T-cell (primary cell): ENCODE measurements around the gene ACTN1. TPM values are rescaled to one million over a fixed set of nuclear protein-coding genes. Genes with fewer than 3 reads are reported as not detected.

Experiments used
- ATAC-seq, 4 experiments: fragments of 200-7000 bp in 3 of 4; fragments of 150-1000 bp in 1 of 4; cut with Tn5 transposase; replicated peaks in 1 of 4; 1 replicate in 3 of 4; 2 replicates in 1 of 4; pipeline ENCODE4 v1.10.0; 2021; ENCODE audit warnings: moderate library complexity in 3 of 4, mild to moderate bottlenecking in 2 of 4, moderate number of reproducible peaks in 1 of 4
- CTCF ChIA-PET, 2 donors: fragments of 300-600 bp; sonication (Branson Sonifier 250); formaldehyde crosslinking; loops; one replicate each; lab custom pipeline; 2022; ENCODE audit warnings: antibody characterized with exemption in 2 of 2; lab: Charles Lee
- POLR2A ChIA-PET, 2 donors: fragments of 300-600 bp; sonication (Branson Sonifier 250); formaldehyde crosslinking; loops; one replicate each; lab custom pipeline; 2022; ENCODE audit warnings: antibody characterized with exemption in 2 of 2; lab: Charles Lee
- DNase-seq, 35 experiments: peaks; one replicate each; pipeline versions ENCODE4 v3.0.0 to v3.0.0-alpha.2; 2013 to 2023
- H3K27ac ChIP-seq: one replicate; pipeline ENCODE4 v1.5.1; 2013; ENCODE audit warnings: low read length
- H3K27me3 ChIP-seq, 2 experiments: replicated peaks in 1 of 2; 1 replicate in 1 of 2; 2 replicates in 1 of 2; pipeline versions ENCODE4 v1.6.1 to v1.7.0; 2013; ENCODE audit warnings: low read length in 1 of 2, mixed read lengths in 1 of 2; ENCODE audit not compliant: control insufficient read depth in 2 of 2, insufficient read depth in 2 of 2; ENCODE audit errors: extremely low read depth in 1 of 2
- H3K36me3 ChIP-seq, 2 donors: 1 replicate in 1 of 2; 2 replicates in 1 of 2; pipeline versions ENCODE4 v1.6.1 to v1.7.0; 2013; ENCODE audit warnings: low read length in 1 of 2; ENCODE audit not compliant: control insufficient read depth in 2 of 2, insufficient read depth in 1 of 2; ENCODE audit errors: extremely low read depth in 1 of 2
- H3K4me1 ChIP-seq, 2 experiments: 1 replicate in 1 of 2; 2 replicates in 1 of 2; pipeline versions ENCODE4 v1.6.1 to v1.7.0; 2013; ENCODE audit warnings: low read length in 2 of 2, mixed read lengths in 1 of 2; ENCODE audit not compliant: insufficient read depth in 2 of 2, control insufficient read depth in 1 of 2; ENCODE audit errors: extremely low read depth in 1 of 2
- H3K4me3 ChIP-seq, 2 donors: 1 replicate in 1 of 2; 2 replicates in 1 of 2; pipeline versions ENCODE4 v1.5.1 to v1.7.0; 2013; ENCODE audit warnings: mild to moderate bottlenecking in 2 of 2, low read length in 1 of 2, moderate library complexity in 1 of 2; ENCODE audit not compliant: control insufficient read depth in 1 of 2; ENCODE audit errors: extremely low read depth in 1 of 2
- H3K9me3 ChIP-seq: 2 replicates; pipeline ENCODE4 v1.7.0; 2013
- H3K27ac Mint-ChIP-seq, 2 donors: one replicate each; pipeline ENCODE4 v1.8.0; 2020 to 2021; ENCODE audit warnings: mild to moderate bottlenecking in 2 of 2, mixed read lengths in 2 of 2
- H3K27me3 Mint-ChIP-seq, 2 donors: one replicate each; pipeline ENCODE4 v1.8.0; 2021 to 2022; ENCODE audit warnings: mixed read lengths in 2 of 2
- H3K36me3 Mint-ChIP-seq: one replicate; pipeline ENCODE4 v1.8.0; 2021; ENCODE audit warnings: mixed read lengths
- H3K4me1 Mint-ChIP-seq, 3 donors: one replicate each; pipeline ENCODE4 v1.8.0; 2020 to 2022; ENCODE audit warnings: mixed read lengths in 3 of 3, mild to moderate bottlenecking in 1 of 3
- H3K4me3 Mint-ChIP-seq, 3 donors: one replicate each; pipeline ENCODE4 v1.8.0; 2020 to 2022; ENCODE audit warnings: mild to moderate bottlenecking in 3 of 3, mixed read lengths in 3 of 3, moderate library complexity in 3 of 3
- H3K9me3 Mint-ChIP-seq, 3 donors: one replicate each; pipeline ENCODE4 v1.8.0; 2020 to 2022; ENCODE audit warnings: mixed read lengths in 3 of 3
- WGBS: methylation state at CpG from one replicate; pipeline ENCODE4 v1.1.5; 2013; ENCODE audit warnings: missing lambda C conversion rate; ENCODE audit not compliant: insufficient coverage; 5-methylcytosine and 5-hydroxymethylcytosine counted together
- total RNA-seq, 35 experiments: library from RNA in 6 of 35; stranded (reverse) in 6 of 35; fragments of 120-200 nt in 1 of 35; gene quantifications; one replicate each; pipeline versions ENCODE4 v1.2.1 to v1.2.4 and lab custom pipeline; 2013 to 2026

Gene ACTN1
- total RNA-seq, 5 donors from 2014 or later (not counting 1 experiment from before 2014, with no cell fraction given): 84.8 to 219 (median 122) TPM

DNA sequence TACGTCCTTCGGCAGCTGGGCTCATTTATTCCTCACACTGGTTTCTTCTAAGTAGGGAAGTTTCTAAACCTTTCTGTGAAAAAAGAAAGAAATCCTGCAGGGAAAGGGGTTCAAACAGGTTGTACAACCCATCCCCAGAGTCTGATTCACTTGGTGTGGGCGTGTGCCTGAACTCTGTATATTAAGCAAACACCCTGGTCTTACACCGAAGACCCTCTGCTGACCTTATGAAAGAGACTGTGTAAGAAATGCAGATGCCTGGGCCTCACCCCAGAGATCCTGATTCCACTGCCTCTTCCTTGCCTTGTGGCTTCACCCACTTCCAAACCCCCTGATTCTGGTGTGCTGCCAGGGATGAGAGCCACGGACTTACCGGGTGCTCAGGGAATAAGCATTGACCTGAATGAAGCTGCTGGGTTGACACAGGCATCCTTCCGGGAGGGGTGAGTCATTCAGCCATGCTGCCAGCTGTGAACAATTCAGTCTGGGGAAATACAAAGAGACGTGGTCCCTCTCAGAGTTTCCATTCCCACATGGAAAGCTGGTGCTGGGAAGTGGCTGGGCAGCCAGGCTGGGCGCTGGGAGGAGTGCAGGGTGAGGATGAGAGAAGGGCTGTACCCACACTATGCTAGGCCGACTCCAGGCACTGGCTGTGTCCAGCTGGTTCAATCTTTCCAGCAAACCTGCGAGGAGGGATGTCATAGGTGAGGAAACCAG, 26.5 kb upstream of the ACTN1 start:
- Mint-ChIP-seq H3K4me3 (no peak overlapping the region), H3K36me3 (no peaks in the 10 kb centered on the region), H3K4me1 (peaks cover 0 to 4% (median 3%) of the 10 kb centered on the region in 3 donors), H3K27ac (no peak overlapping the region), H3K9me3 (no peaks in the 10 kb centered on the region), H3K27me3 (peaks cover 0 to 3% of the 10 kb centered on the region in 2 donors)
- peaks cover 0 to 15% of the 10 kb centered on the region in 2 experiments for H3K27me3 ChIP-seq
- CTCF ChIA-PET: interaction anchor here in 1 of 2 donors (0.7 kb wide), 1 partner anchor 95 kb away, joined by 4 read pairs; no protein-coding TSS in a partner anchor
- ATAC-seq (no peak), DNase-seq (no peak)
- no peak overlapping the region for H3K27ac ChIP-seq
- POLR2A ChIA-PET: no interaction called here
- WGBS: 71% methylated on average over 6 of the region's 11 CpGs
- H3K4me3 ChIP-seq: no peak overlapping the region
- H3K36me3 ChIP-seq: no peaks in the 10 kb centered on the region
- no peaks in the 10 kb centered on the region for H3K9me3 ChIP-seq
- no peaks in the 10 kb centered on the region for H3K4me1 ChIP-seq

DNA sequence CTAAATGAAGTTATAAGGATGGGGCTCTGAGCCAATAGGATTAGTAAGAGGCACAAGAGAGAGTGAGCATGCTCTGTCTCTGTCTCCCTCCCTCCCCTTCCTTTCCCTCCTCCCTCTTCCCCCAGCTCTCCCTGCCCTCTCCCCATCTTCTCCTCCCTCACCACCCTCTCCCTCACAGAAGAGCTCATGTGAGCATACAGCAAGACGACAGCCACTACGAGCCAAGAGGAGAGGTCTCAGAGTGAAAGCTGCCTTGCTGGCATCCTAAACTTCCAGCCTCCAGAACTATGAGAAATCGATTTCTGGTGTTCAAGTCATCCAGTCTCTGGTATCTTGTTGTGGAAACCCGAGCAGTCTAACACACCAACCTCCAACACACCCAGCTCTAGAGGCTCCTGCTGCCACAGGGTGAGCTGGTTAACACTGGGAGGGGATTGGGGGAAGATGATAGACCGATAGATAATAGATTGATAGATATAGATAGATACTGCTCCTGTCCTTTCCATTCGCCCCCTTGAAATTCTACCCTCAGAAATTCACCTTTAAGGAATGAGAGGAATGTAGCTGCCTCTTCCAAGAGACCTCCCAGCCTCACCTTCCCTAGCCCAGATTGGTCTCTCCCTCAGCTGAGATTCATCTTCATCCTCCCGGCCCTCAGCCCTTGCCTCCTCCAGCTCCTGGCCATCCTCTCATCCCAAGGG, 25.8 kb upstream of the ACTN1 start:
- DNase-seq (no peak), ATAC-seq (no peak)
- peaks cover 0 to under 1% (median 0%) of the 10 kb centered on the region in 3 donors for H3K4me1 Mint-ChIP-seq
- H3K27ac ChIP-seq: no peak overlapping the region
- no peaks in the 10 kb centered on the region for H3K36me3 ChIP-seq
- H3K36me3 Mint-ChIP-seq: no peaks in the 10 kb centered on the region
- no peak overlapping the region for H3K4me3 Mint-ChIP-seq
- no peaks in the 10 kb centered on the region for H3K4me1 ChIP-seq
- no peaks in the 10 kb centered on the region for H3K9me3 ChIP-seq
- H3K4me3 ChIP-seq: no peak overlapping the region
- CTCF ChIA-PET: no interaction called here
- no peak overlapping the region for H3K27ac Mint-ChIP-seq
- peaks cover 0 to 3% of the 10 kb centered on the region in 2 donors for H3K27me3 Mint-ChIP-seq
- 69% methylated on average over 2 of the region's 7 CpGs for WGBS
- peaks cover 0 to 15% of the 10 kb centered on the region in 2 experiments for H3K27me3 ChIP-seq
- POLR2A ChIA-PET: interaction anchor here in 1 of 2 donors (0.6 kb wide), 1 partner anchor 187 kb away, joined by 4 read pairs; no protein-coding TSS in a partner anchor
- no peaks in the 10 kb centered on the region for H3K9me3 Mint-ChIP-seq

DNA sequence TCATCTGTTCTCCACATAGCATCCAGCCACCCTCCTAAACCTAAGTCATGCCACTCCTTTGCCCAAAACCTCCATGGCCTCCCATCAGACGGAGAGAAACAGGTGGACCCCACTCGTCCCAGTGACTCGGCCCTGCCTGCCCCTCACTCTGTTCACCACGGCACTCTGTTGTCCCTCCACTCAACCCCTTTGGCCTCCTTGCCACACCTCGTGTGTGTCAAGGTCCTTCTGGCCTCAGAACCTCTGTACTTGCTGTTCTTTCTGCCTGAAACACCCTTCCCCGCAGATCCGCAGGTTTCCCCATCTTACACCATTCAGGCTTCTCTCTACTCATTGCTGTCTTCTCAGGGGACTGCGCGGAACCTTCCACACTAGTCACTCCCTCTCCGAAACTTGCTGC, 24.5 kb upstream of the ACTN1 start:
- H3K27ac Mint-ChIP-seq: no peak overlapping the region
- H3K36me3 Mint-ChIP-seq: no peaks in the 10 kb centered on the region
- Histone ChIP-seq H3K36me3 (no peaks in the 10 kb centered on the region), H3K27me3 (peaks cover 0 to 15% of the 10 kb centered on the region in 2 experiments), H3K27ac (no peak overlapping the region), H3K4me3 (no peak overlapping the region), H3K9me3 (no peaks in the 10 kb centered on the region), H3K4me1 (no peaks in the 10 kb centered on the region)
- peaks cover 0 to 3% of the 10 kb centered on the region in 2 donors for H3K27me3 Mint-ChIP-seq
- no peak for ATAC-seq
- H3K9me3 Mint-ChIP-seq: no peaks in the 10 kb centered on the region
- no peak for DNase-seq
- ChIA-PET CTCF (no interaction called here), POLR2A (no interaction called here)
- WGBS: 84% methylated on average over 10 of the region's 10 CpGs
- no peak overlapping the region for H3K4me3 Mint-ChIP-seq
- H3K4me1 Mint-ChIP-seq: no peaks in the 10 kb centered on the region

DNA sequence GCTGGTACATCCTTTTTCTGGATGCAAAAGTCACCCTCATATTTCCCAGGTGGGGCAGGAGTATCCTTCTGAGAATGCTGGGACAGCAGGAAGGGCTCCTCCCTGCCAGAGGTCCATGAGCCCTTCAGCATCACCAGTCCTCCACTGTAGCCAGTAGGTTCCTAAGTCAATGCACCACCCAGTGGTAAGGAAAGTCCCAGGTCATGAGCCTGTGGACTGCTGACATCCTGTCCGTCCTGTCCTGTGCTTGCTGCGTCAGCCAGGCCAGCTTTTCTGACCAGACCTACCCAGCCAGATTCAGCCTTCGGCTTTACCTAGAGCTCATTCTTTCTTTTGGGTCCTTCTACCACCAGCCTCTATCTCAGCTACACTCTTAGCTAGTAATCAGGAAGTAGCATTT, 23.0 kb upstream of the ACTN1 start:
- no peak overlapping the region for H3K27ac ChIP-seq
- H3K4me1 Mint-ChIP-seq: no peaks in the 10 kb centered on the region
- H3K9me3 ChIP-seq: no peaks in the 10 kb centered on the region
- ChIA-PET POLR2A (no interaction called here), CTCF (interaction anchor here in 1 of 2 donors (1.0 kb wide), 1 partner anchor 91 kb away, joined by 3 read pairs; no protein-coding TSS in a partner anchor)
- no peaks in the 10 kb centered on the region for H3K36me3 ChIP-seq
- 82% methylated on average over 3 of the region's 3 CpGs for WGBS
- H3K4me1 ChIP-seq: no peaks in the 10 kb centered on the region
- no peaks in the 10 kb centered on the region for H3K36me3 Mint-ChIP-seq
- H3K4me3 Mint-ChIP-seq: no peak overlapping the region
- H3K27me3 Mint-ChIP-seq: peaks cover 0 to 3% of the 10 kb centered on the region in 2 donors
- H3K27ac Mint-ChIP-seq: no peak overlapping the region
- H3K4me3 ChIP-seq: no peak overlapping the region
- H3K27me3 ChIP-seq: peaks cover 0 to 15% of the 10 kb centered on the region in 2 experiments
- DNase-seq: peak in 4 of 35 experiments; percentile 9 to 37 (median 13)
- no peaks in the 10 kb centered on the region for H3K9me3 Mint-ChIP-seq
- ATAC-seq: peak; percentile 31 to 69 (median 62)

DNA sequence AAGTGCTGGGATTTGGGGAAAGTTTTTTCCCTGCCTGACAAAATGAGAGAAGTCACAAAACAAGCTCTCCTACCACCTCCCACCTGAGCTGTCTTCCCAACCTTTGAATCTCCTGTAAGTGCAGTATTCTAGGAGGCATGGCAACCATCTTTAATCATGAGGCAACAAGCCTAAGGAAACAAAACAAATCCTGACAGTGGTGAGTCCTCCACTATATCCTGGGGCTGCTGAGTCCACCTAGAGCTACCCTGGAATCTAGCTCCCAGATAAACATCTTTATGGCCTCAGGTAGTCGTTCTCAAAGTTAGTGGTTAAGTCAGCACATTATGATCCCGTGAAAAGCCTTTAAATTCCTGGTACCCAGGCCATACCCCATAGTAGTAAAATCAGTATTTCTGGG, 22.3 kb upstream of the ACTN1 start:
- Mint-ChIP-seq H3K27me3 (peaks cover 0 to 3% of the 10 kb centered on the region in 2 donors), H3K4me1 (no peaks in the 10 kb centered on the region), H3K4me3 (no peak overlapping the region), H3K9me3 (no peaks in the 10 kb centered on the region), H3K36me3 (no peaks in the 10 kb centered on the region), H3K27ac (no peak overlapping the region)
- Histone ChIP-seq H3K27ac (no peak overlapping the region), H3K4me1 (no peaks in the 10 kb centered on the region), H3K36me3 (no peaks in the 10 kb centered on the region), H3K27me3 (peaks cover 0 to 15% of the 10 kb centered on the region in 2 experiments), H3K9me3 (no peaks in the 10 kb centered on the region), H3K4me3 (no peak overlapping the region)
- POLR2A ChIA-PET: interaction anchor here in 1 of 2 donors (0.6 kb wide), 1 partner anchor 123 kb away, joined by 3 read pairs; no protein-coding TSS in a partner anchor
- CTCF ChIA-PET: interaction anchor here in 1 of 2 donors (0.5 kb wide), 1 partner anchor 12 kb away, joined by 4 read pairs; no protein-coding TSS in a partner anchor
- WGBS: no CpG with 5 or more reads among the region's 2 CpGs
- DNase-seq: no peak
- no peak for ATAC-seq

DNA sequence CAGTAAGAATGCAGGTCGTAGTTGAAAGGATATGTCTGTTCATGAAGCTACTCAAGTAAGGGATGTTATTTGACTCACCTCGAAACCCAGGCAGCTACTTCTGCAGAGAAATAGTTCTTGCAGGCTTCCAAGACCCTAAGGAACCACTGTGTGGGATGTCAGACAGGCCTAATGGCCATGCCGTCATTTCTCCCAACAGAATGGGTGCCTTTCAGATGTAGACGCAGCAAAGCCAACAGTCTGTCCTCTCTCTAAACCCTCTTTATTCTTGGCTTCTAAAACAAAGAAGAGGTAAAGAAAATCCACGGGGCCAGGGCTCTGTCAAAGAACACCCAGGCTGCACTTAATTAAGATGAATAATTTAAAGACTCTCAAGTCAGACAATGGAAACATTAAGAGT, 19.0 kb upstream of the ACTN1 start:
- ATAC-seq: no peak

More for the DNA sequence above, 19.0 kb upstream of the ACTN1 start:
- ChIA-PET POLR2A (interaction anchor here in 1 of 2 donors (0.6 kb wide), 1 partner anchor 383 kb away, joined by 3 read pairs; no protein-coding TSS in a partner anchor), CTCF (no interaction called here)
- 83% methylated on average over 1 of the region's 5 CpGs for WGBS
- Mint-ChIP-seq H3K9me3 (no peaks in the 10 kb centered on the region), H3K36me3 (no peaks in the 10 kb centered on the region), H3K4me3 (no peak overlapping the region), H3K27ac (no peak overlapping the region), H3K4me1 (peaks cover 15 to 25% (median 17%) of the 10 kb centered on the region in 3 donors), H3K27me3 (no peaks in the 10 kb centered on the region)
- H3K9me3 ChIP-seq: no peaks in the 10 kb centered on the region
- peaks cover 0 to 2% of the 10 kb centered on the region in 2 experiments for H3K27me3 ChIP-seq
- H3K27ac ChIP-seq: no peak overlapping the region
- no peak overlapping the region for H3K4me3 ChIP-seq
- H3K36me3 ChIP-seq: no peaks in the 10 kb centered on the region
- H3K4me1 ChIP-seq: peaks cover 2 to 6% of the 10 kb centered on the region in 2 experiments
- no peak for DNase-seq
